GM19463 (cell line): Measurements from ENCODE around the gene MRO.
"Not testable (repeated sequence)": the region's sequence is repeated elsewhere in the genome, so short reads cannot be mapped to it uniquely, and the experiment has no call there.

Source experiments
- ATAC-seq: cut with Tn5 transposase; IDR thresholded peaks from one replicate; pipeline ENCODE4 v1.9.1; 2021; ENCODE audit warnings: mild to moderate bottlenecking, moderate library complexity; ENCODE audit not compliant: unreplicated experiment

Gene MRO

DNA sequence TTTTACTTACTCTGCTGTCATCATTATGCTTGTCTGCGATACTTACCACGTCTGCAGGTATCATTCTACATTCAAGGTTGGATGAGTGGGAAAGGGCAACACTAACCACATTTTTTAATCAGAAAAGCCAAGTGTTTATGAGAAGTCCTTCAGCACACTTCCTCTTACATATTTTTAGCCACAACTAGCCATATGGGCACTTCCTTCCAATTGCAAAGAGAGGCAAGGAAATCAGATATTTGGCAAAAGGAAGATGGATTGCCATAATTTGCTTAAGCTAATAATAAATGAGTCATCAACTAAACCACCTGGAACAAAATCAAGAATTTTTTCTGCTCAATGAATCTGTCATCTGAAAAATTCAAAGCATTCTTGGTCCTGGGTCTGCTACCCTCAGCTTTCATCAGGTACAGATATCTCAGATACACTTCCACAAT is 16.7 kb upstream of the MRO start:
- ATAC-seq = no peak

DNA sequence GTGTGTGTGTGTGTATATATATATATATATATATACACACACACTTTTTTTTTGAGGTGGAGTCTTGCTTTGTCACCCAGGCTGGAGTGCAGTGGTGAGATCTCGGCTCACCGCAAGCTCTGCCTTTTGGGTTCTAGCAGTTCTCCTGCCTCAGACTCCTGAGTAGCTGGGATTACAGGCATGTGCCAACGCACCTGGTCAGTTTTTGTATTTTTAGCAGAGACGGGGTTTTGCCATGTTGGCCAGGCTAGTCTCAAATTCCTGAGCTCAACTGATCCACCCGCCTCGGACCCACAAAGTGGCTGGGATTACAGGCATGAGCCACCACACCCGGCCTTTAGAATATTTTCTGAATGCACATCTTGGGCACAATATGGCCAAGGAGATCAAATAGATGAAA is 13.7 kb upstream of the MRO start:
- ATAC-seq = not testable (repeated sequence)

DNA sequence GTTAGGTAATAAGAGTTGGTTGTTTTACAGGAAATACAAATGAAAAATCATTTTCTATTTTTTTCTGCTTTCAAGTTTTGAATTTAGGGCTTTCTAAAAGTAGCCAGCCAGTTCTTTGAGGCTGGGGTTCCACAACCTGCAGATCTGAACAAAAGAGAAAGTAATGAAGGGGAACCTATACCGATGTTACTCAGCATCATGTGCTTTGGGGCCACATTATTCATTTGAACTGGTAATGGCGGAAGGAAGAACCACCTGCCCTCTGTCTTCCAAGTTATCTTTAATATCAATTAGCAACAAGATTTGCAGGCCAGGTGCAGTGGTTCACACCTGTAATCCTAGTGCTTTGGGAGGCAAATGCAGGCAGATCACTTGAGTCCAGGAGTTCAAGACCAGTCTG is 12.9 kb upstream of the MRO start:
- ATAC-seq = peak; percentile 57

DNA sequence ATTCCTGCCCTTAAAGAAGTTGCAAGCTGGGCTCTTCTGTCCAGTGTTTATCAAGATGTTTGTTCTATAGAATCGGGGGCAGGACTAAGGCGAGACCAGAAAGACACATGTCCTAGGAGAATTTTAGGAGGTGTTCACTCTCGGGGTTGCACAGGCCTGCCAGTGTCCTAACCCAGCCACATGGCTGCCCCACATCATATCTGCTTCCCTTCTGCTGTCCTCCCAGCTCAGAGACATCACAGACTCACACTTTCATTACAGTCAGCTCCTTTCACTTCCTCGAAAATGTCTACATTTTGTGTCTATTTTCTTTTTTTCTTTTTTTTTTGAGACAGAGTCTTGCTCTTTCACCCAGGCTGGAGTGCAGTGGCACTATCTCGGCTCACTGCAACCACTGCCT is 10.7 kb upstream of the MRO start:
- peak; percentile 56 for ATAC-seq

DNA sequence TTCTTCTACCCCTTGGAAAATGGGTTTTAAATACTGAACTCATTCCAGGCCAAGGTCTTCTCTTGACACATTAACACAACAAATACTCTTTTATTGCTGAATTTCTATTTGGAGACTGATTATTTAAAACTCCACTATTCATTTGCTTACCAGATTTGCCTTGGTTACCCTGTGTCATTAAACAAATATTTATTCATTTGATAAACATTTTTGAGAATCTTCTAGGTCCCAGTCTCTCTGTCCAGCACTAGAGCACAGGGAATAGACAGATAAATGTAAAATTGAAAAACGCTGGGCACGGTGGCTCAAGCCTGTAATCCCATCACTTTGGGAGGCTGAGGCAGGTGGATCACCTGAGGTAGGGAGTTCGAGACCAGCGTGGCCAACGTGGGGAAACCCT is 9.8 kb upstream of the MRO start:
- no peak for ATAC-seq

DNA sequence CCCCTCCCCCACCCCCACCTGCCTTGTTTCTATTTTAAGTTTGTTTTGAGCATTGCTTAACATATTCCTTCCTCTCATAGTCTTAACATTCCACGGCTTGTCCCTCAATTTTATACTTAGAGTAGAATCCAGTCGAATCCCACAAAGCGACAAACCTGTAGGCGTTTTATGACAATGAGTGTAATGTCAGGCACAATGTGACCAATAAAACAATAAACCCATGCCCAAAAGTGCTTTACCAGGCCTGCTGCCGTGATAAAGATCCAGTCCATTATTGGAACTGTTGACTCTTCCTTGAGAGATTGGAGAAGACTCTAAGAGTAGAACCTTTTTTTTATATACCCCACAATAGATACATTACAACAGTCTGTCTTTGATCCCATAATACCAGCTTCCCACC is 6.2 kb upstream of the MRO start:
- no peak for ATAC-seq

DNA sequence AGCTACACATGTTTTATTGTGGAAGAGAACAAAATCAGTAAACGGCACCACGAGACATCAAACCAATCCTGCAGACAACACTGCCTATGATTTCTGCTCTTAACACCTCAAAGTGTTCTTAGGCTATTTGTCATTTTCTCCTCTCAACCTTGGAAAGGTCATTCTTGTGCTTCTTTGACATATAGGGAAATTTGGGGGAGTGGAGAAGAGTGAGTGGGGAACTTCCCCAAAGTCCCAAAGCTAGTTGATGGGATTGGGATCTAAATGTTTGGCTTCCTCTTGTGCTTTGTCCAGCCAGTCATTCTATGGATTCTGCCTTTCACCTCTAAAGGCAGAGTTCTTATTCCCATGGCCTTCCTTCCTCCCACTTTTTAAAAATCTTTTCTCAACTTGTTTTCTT is 5.8 kb upstream of the MRO start:
- ATAC-seq = no peak

DNA sequence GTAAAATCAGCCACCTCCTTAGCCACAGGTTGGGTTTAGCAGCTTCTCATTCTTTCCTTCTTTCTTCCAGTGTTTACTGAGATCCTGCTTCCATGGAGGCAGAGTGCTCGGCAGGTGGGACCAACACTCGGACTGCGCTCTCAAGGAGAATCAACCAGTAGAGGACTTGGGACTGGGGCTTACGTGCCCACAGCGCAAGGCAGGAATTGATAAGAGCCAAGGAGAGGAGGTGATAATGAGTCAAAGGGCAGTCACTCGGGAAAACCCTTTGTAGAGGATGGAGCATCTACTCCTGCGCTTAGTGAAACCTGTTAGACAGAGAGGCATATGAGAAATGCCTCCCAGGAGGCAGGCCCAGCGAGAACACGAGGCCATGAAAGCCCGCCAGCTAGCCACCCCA is 2.9 kb upstream of the MRO start:
- no peak for ATAC-seq

DNA sequence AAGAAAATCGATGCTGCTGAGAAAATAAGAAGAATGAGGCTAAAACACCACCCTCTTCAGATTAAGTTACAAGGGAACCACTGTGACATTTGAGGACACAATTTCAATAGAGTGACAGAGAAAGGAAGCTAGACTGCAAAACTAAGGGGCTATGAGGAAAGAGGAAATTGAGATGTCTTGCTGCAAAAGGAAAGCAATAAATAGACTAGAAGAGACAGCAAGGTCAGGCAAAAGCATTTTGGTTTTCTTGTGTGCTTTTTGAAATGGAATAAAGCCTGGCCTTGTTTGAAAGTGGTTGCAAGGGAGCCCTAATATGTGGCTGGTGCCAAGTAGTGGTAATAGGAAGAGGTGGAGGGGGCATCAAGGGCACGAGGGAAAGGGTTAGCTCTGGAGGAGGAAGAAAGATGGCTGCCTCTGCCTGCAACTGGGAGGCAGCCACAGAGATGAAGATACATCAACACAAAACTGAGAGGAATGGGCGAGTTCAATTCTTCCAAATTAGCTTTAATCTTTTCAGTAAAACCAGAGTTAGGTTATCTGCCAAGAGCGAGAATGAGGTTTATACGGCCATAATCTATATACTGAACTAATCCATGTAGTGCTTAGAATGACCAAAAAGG is 1.2 kb upstream of the MRO start:
- ATAC-seq = no peak

DNA sequence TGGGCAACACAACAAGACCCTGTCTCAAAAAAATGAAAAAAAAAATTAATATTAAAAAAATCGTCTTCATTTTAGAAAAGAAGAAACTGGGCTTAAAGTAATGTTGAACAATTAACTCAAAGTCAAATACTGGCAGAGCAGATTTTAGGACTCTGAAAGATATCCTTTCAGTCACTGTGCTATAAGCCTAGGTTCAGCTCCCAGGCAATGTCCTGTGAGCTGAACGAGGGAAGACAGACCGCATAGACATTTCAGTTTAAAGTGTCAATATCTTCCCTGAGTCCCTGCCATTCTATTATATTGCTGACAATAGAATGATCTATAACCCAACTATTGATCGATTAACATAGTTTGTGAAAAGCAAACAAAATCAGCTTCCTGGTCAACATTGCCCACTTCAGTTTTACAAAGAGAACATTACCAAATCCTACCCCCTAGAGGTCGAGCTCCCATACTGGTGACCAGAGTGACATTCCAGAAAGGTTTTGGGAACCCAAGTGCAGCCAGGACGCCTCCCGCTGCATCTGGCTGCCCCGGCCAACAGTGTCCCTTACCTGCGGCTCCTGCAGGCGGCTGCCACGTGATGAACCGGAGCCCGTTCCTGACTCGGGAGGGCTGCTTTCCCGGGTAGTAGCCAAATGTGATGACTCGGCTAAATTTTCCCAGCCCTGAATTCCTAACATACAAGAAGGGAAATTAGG is 639 bp downstream of the MRO start:
- no peak for ATAC-seq

DNA sequence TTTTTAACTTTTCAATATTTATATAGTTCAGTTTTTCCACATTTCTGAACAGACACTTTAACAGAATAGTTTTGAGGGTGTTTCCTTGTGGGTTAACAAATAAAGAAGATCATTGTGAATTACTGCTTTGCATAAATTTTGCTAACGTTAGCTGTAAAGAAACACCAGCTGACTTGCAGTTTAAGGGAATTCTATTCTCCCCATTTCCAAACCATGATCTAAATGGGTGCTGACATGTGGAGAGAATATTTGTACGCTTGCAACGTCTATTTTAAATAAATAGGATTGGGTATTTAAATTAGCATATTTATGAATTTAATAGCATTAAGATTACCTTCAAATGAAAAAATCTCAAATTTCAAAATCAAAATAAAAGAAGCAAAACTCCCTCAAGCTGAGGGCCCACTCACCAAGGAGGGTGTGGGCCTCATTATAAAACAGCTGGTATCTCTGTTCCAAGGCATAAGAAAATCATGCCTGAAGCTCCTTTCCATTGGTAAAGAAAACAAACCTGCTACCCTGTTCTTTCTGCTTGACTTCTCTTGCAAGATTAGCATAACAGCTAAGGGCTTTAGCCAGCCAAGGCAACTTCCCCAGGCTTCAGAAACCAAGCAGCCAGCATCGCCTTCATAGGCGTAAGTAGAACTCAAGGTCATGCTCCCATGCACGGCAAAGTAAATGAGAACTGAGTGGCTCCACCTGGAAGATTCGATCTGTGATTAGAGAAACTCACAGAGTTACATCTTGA is 3.2 kb downstream of the MRO start:
- ATAC-seq = no peak

DNA sequence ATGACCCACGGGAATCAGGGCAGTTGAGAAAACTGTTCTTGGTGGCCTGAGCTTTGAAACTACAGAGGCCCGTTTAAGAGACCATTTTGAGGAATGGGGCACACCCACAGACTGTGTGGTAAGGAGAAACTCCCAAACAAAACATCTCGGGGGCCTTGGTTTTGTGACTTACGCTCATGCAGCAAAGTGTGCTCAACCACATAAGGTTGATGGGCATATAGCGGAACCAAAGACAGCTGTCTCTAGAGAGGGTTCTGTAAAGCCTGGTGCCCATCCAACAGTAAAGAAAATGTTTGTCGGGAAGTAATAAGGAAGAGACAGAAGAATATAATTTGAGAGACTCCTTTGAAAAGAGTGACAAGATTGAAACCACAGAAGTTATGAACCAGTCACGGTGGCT is 5.4 kb downstream of the MRO start:
- no peak for ATAC-seq

DNA sequence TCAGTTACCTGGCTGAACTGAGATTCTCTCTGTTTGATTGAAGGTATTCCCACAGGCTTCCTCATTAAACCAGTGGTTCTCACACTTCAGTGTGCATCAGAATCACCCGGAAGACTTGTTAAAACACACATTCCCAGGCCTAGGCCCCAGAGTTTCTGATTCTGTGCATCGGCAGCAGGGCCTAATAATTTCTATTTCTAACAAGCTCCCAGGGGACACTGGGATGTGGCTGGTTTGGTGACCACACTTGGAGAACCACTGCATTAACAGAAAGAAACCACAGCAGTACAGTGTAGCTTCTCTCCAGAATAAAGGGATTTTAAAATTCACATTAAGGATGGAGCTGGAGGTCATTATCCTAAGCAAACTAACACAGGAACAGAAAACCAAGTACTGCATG is 6.5 kb downstream of the MRO start:
- ATAC-seq = no peak

DNA sequence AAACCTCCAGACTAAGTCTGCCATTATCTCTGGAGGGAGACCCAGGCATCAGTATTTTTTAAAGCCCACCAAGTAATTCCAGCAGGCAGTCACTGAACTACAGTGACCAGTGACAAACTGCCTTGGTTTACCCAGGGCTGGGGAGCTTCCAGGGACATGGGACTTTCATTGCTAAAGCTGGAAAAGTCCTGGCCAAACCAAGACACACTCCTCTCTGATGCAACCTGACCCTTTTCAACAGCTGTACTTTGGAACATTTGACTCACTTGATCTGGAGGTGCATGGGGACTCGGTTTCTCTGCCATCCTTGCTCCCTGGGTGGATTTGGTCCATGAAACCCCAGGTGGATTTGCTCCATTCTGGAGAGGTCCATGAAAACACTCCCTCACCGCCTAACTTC is 7.0 kb downstream of the MRO start:
- ATAC-seq = no peak

DNA sequence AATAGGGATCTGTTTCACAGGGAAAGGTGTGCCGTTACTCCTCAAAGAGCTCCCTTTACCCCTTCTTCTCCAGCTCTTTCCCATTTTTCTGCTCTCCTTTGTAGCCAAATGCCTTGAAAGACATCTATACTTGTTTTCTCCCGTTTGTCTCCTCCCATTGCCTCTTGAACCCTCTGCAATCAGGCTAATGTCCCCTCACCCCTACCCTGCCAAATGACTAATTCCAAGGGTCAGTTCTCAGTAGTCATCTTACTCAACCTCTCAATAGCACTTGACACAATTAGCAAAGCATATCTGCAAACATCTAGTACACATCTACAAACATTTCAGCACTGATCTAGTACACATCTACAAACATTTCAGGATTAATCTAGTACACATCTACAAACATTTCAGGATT is 12.6 kb downstream of the MRO start:
- no peak for ATAC-seq

DNA sequence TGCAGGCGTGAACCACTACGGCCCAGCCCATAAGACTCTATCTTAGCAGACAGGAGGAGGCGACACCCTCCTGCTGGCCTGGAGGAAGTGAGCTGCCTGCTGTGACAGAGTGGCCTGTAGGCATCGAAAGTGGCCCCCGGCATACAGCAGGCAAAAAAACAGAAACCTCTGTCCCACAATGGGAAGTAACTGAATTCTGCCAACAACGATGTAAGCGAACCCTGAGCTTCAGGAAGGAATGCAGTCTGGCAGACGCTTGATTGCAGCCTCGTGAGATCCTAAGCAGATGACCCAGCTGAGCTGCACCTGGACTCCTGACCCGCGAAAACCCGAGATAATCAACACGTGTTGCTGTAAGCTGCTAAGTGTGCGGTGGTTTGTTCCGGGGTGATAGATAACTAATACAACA is 13.6 kb downstream of the MRO start:
- no peak for ATAC-seq

DNA sequence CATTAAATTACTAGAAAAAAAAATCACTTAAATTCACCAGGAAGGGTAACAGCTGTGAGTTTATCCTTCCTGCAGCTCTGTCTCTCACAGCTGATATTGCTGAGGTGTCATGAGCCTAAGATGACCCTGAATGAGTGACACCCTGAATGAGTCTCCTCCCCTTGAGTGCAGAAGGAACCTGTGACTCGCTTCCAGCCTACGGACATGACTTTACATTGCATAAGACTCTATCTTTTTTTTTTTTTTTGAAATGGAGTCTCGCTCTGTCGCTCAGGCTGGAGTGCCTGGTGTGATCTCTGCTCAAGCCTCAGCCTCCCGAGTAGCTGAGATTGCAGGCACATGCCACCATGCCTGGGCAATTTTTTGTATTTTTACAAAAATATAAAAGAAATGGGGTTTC is 14.1 kb downstream of the MRO start:
- no peak for ATAC-seq

DNA sequence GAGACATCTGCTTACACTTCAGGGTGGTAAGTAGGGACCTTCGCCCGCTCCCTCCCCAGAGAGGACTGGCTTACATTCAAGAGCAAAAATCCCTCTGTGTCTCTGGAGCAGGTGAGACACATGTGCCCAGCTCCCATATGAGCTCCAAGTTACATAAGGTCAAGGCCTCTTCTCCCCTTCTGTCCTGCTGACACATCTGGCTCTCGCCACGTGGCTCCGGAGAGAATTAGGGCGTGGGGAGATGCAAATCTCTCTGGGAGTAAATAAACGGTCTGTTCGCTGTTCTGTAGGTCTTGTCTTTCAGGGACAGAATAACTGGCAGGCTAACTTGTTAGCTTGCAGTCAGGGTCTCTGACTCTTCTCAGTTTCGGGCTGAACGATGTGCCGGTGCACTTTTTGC is 16.2 kb downstream of the MRO start:
- ATAC-seq = no peak

DNA sequence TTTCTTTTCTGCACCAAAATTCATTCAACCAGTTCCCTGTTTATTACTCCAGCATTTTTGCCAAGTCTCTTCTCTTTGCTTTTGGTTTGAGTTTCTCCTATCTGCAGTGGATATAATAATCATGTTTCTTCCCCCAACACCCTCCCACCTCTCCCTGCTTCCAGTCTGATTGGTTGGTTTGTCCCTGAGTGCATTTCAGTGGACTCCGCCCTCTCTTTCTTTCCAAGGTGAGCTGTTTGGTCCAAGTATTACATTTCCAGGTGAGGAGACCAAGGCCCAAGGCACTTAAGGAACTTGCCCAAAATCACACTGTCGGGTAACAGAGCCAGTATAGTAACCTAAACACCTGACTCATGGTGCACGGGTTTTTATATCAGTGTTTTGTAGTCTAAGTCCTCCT is 17.7 kb downstream of the MRO start:
- no peak for ATAC-seq

DNA sequence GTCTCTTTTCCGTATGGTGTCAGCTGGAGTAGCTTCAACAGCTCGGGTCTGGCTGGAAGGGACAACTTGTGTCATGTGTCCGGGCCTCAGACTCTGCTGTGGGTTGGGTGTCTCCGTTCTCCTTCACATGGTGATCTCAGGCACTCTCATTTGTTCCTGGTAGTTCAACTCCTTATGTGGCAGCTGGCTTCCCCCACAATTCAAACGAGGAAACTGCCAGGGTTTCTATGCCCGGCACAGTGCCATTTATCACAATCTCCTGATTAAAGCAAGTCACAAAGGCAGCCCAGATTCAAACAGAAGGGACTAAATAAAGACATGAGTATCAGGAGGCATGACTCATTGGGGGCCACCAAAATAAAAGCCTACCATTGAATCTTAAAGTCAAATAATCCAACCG is 22.7 kb downstream of the MRO start:
- ATAC-seq = no peak

DNA sequence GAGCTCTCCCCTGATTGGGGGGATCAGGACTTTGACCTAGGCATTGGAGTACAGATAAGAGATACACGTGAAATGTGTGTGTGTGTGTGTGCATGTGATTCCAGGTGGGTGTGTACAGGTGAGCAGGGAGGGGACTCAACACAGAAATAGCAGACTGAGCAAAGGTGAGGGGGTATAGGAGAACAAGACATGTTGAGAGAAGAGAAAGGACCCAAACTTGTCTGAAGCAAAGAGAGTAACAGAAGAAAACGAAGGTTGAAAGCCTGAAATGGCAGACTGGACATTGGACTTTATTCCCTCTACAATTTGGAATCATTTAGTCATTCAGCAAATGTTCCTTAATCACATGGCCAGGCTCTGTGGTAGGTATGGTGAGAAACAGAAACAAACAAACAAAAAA is 23.3 kb downstream of the MRO start:
- no peak for ATAC-seq
